ENCODE data around the gene PTS.

- no peak for TF ChIP-seq CTCF (IDR thresholded peaks at IDR 0.05; ENCODE audit: poor library complexity, severe bottlenecking)
- no peak for TF ChIP-seq POLR2AphosphoS5 (IDR thresholded peaks at IDR 0.05)
Measured at GRCh38 chr11:112223754-112224532, 2.3 kb upstream of the PTS start.
